Dermis blood vessel endothelial cell (primary cell): Measurements from ENCODE around the gene EFNA2. TPM values are rescaled to one million over a fixed set of nuclear protein-coding genes. Genes with fewer than 3 reads are reported as not detected.

ENCODE experiments used
- DNase-seq: peaks from one replicate; pipeline ENCODE4 v3.0.0; 2010
- total RNA-seq: library from RNA; depleted of rRNA; stranded (reverse); fragments of >200 nt; gene quantifications from 2 replicates; pipeline ENCODE4 v1.2.3, GENCODE V29; 2014

Gene EFNA2
- total RNA-seq, 1 donor from 2014 or later = not detected

DNA sequence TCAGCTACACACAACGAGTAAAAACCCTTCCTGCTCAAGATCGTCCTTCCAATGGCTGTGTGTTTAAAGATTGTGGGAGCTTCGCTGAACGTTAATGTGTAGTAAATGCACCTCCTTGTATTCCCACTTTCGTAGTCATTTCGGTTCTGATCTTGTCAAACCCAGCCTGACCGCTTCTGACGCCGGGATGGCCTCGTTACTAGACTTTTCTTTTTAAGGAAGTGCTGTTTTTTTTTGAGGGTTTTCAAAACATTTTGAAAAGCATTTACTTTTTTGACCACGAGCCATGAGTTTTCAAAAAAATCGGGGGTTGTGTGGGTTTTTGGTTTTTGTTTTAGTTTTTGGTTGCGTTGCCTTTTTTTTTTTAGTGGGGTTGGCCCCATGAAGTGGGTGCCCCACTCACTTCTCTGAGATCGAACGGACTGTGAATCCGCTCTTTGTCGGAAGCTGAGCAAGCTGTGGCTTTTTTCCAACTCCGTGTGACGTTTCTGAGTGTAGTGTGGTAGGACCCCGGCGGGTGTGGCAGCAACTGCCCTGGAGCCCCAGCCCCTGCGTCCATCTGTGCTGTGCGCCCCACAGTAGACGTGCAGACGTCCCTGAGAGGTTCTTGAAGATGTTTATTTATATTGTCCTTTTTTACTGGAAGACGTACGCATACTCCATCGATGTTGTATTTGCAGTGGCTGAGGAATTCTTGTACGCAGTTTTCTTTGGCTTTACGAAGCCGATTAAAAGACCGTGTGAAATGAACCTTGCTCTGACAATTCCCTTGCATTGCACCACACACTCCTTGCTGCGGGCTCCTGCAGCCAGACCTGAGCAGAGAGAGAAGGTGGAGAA, 13.0 kb upstream of the EFNA2 start:
- no peak for DNase-seq

- DNase-seq = no peak
Observed at GRCh38 chr19:1273263-1274041, 12.2 kb upstream of the EFNA2 start.

- DNase-seq = no peak
Observed at GRCh38 chr19:1274081-1274851, 11.4 kb upstream of the EFNA2 start.

GRCh38 chr19:1274852-1275259, 10.8 kb upstream of the EFNA2 start:
- DNase-seq = no peak

GRCh38 chr19:1275260-1275975, 10.3 kb upstream of the EFNA2 start, which contains the start of gene FAM174C:
Gene FAM174C, plus strand, starts transcription at chr19:1275530. Its CDS starts 20 bp downstream, at chr19:1275550.
- DNase-seq = peak; percentile 98

- DNase-seq = no peak
Observed at GRCh38 chr19:1275976-1276627, 9.6 kb upstream of the EFNA2 start.

GRCh38 chr19:1276628-1277022, 9.0 kb upstream of the EFNA2 start:
- DNase-seq = no peak

DNA sequence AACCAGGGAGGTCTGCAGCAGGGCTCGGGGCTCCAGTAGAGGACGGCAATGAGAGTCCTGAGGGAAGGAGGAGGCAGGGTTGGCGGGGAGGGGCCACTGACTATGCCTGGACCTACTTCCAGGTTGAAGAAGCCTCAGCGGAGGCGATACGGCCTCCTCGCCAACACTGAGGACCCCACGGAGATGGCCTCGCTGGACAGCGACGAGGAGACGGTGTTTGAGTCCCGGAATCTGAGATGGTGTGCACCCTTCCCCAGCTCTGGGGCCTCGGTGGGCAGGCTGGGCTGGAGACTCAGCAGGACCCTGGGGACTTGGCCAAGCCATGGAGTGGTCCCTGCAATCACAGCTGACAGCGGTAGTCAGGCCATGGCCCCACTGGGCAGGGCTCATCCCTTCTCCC, 8.6 kb upstream of the EFNA2 start:
- no peak for DNase-seq

DNA sequence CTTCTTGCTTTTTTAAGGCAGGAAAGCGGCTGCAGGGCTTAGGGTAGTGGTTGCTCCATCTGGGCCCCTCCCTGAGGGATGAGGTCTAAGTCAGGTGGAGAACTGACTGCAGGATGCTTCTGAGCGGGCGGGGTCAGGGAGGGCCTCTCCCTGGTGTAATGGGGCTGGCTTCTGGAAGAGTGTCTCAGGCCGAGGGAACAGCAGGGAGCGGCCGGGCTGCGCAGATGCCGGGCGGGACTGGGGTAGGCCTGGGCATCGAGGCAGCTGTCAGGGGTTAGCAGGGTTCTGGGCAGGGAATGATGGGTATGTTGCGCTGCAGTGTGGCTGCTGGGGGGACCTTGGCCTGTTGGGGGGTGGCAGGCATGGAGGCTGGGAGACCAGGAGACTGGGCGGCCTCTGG, 7.6 kb upstream of the EFNA2 start:
- DNase-seq = no peak

- DNase-seq = no peak
Observed at GRCh38 chr19:1278713-1279660, 6.7 kb upstream of the EFNA2 start.

DNA sequence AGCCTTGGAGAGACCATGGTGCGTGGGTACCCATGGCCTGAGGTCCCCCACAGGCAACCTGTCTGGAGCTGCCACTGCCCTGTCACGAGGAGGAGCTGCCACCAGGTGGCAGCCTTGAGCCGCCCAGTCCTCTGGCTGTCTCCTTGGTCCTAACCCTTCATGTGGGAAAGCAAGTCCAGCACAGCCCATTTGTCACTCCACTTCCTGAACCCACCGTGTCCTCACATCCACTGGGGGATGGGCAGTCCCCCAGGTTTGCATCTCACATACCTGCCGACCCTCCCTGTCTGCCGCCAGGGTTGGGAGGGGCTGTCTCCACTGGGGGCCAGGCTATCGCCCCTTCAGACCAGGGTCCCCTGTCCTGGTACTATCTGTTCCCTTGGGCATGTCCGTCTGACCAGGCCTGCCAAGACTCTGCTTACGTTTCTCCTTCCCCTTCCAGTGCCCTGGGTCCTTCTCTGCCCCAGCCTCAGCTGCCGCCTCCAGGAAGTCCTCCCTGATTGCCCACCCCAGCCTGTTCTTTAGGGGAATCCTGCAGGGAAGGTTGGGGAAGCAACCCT, 5.8 kb upstream of the EFNA2 start:
- DNase-seq = peak; percentile 92

GRCh38 chr19:1280636-1281568, 4.8 kb upstream of the EFNA2 start:
- DNase-seq = no peak

GRCh38 chr19:1281569-1282287, 3.9 kb upstream of the EFNA2 start:
- no peak for DNase-seq

DNA sequence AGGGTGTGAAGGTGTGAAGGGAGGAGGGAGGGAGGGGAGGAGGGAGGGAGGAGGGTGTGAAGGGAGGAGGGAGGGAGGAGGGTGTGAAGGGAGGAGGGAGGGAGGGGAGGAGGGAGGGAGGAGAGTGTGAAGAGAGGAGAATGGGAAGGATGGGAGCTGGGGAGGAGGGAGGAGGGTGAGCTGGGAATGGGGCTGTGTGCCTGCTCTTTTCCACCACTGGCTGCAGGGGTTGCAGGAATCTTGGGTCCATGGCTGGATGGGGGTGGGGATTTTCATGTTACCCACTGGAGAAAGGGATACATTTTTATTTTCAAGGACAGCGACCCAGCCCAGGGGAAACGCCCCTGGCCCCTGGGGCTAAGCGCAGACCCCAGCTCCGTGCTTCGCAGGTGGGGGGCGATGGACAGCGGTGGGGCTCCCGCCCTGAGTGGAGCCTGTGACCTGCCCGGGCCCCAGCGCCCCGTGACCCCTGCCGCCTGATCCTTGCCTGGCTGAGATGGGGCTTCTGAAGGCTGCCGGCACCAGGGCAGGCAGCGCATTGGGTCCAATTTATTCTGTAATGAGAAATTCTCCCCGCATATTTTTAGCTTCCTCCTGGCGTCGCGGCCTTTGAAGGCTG, 3.0 kb upstream of the EFNA2 start:
- DNase-seq = no peak

DNA sequence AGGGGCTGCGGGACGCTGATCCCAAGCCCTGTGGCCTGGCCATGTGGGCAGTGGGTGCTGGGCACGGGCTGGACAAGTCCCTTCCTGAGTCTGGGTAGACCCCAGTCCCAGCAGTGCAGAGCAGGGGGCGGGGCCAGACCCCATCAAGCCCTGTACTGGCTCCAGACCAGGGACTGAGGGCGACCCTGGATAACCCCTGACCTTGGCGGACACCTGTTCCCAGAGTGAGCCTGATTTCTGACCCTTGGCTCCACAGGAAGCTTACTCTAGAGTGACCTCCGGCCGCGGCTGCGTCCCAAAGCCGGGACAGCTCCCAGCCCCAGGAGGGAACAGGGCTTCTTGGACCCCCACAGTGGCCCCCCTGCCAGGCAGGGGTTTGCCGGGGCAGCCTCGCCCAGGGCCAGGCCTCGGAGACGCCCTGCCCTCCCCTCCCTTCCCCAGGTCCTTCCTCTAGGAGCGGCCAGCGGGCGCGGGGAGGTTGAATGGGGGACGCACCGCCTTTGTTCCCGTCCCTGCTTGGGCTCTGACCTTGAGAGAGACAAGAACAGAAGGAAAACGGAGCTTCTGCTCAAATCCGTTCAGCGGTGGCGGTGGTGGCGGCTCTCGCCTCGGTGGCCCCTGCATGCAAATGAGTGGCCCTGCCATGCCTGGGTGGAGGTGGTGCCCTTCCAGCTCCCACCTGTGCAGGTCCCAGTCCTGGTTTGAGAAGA, 2.3 kb upstream of the EFNA2 start:
- DNase-seq = no peak

DNA sequence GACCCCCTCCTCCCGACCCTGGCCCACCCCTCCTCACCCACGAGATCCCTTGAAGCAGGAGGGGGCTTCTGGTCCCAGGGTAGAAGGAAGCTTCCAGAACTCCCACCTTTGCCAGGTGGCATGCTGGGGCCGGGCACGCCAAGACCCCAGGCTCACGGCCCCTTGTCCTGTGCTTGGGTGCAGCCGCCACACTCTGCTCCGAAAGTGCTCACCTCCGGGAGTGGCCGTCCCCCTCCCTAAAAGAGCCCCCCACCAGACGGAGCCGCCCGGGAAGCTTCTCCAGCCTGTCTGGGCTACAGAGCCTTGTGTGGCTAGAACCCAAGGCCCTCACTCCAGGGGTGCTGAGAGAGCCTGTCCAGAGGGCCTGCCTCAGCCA, 1.8 kb upstream of the EFNA2 start:
- no peak for DNase-seq

DNA sequence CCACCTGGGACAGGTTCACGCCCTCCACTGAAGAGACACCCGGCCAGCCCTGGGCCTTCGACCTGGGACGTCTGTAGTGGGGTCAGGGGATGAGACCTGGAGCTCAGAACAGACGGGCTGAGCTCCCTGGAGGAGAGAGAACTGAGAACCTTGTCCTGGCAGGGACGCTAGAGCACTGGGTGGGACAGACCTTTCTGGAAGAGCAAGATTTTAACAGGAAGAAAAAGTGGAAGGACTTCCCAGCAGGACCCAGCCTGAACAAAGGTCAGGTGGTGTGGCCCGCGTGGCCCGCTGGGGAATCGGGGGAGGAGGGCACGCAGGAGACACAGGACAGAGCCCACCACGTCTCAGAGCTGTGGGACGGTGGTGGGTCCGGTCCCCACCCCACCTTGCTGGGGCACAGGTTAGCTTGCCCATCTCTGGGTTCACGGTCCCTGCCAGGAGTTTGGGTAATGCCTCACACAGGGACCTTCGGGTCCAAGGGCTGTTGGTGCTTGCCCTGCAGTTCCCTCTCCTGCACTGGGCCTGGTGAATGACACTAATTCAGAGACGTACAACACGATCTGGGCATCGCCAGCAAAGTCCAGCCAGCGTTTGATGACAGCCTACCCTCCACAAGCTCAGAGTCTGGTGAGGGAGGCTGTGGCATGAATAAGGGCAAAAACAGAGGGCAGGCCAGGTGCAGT, 1.2 kb upstream of the EFNA2 start:
- no peak for DNase-seq
